Measurements from ENCODE around the gene FADS3.

DNA sequence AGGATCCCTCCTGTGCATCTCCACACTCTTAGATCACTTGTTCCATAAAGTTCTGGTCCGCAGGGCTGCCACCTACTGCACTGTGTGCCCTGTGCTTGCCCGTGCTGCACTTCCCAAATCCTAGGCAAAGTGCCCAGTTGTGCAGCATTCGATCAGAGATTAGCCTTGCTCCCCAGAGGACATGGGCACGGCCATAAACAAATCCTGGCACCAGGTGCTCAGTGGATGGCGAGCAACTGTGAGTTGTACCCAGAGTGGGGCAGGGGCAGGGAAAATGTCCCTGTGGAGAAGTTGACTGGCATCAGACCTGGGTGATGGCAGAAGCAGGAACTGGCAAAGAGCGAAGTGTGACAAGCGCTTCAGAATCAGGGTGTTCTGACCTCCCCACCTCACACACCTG lies 58.6 kb downstream of the FADS3 start:
- TF ChIP-seq REXO4 (CRISPR knock-in tag; IDR thresholded peaks at IDR 0.05; ENCODE audit: borderline replicate concordance): no peak
- TF ChIP-seq, protein P1, sequence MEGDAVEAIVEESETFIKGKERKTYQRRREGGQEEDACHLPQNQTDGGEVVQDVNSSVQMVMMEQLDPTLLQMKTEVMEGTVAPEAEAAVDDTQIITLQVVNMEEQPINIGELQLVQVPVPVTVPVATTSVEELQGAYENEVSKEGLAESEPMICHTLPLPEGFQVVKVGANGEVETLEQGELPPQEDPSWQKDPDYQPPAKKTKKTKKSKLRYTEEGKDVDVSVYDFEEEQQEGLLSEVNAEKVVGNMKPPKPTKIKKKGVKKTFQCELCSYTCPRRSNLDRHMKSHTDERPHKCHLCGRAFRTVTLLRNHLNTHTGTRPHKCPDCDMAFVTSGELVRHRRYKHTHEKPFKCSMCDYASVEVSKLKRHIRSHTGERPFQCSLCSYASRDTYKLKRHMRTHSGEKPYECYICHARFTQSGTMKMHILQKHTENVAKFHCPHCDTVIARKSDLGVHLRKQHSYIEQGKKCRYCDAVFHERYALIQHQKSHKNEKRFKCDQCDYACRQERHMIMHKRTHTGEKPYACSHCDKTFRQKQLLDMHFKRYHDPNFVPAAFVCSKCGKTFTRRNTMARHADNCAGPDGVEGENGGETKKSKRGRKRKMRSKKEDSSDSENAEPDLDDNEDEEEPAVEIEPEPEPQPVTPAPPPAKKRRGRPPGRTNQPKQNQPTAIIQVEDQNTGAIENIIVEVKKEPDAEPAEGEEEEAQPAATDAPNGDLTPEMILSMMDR (CRISPR knock-in tag; IDR thresholded peaks at IDR 0.05): no peak
- no peak for TF ChIP-seq SNRNP70 (IDR thresholded peaks at IDR 0.05; ENCODE audit: low read depth, low read length)
- TF ChIP-seq CEBPB (IDR thresholded peaks at IDR 0.05; ENCODE audit: borderline replicate concordance, low read depth, low read length): no peak
- TF ChIP-seq MZF1 (CRISPR knock-in tag; IDR thresholded peaks at IDR 0.05; ENCODE audit: borderline replicate concordance): no peak
- TF ChIP-seq, protein P2, sequence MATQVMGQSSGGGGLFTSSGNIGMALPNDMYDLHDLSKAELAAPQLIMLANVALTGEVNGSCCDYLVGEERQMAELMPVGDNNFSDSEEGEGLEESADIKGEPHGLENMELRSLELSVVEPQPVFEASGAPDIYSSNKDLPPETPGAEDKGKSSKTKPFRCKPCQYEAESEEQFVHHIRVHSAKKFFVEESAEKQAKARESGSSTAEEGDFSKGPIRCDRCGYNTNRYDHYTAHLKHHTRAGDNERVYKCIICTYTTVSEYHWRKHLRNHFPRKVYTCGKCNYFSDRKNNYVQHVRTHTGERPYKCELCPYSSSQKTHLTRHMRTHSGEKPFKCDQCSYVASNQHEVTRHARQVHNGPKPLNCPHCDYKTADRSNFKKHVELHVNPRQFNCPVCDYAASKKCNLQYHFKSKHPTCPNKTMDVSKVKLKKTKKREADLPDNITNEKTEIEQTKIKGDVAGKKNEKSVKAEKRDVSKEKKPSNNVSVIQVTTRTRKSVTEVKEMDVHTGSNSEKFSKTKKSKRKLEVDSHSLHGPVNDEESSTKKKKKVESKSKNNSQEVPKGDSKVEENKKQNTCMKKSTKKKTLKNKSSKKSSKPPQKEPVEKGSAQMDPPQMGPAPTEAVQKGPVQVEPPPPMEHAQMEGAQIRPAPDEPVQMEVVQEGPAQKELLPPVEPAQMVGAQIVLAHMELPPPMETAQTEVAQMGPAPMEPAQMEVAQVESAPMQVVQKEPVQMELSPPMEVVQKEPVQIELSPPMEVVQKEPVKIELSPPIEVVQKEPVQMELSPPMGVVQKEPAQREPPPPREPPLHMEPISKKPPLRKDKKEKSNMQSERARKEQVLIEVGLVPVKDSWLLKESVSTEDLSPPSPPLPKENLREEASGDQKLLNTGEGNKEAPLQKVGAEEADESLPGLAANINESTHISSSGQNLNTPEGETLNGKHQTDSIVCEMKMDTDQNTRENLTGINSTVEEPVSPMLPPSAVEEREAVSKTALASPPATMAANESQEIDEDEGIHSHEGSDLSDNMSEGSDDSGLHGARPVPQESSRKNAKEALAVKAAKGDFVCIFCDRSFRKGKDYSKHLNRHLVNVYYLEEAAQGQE (IDR thresholded peaks at IDR 0.05; ENCODE audit: borderline replicate concordance in 1 of 2, low read depth in 1 of 2, low read length in 2 of 2): no peak
- no peak for TF ChIP-seq MYNN (CRISPR knock-in tag; IDR thresholded peaks at IDR 0.05; ENCODE audit: low read depth)
- no peak for TF ChIP-seq TP53 (CRISPR knock-in tag; conservative IDR thresholded peaks at IDR 0.05)
- no peak for TF ChIP-seq NR1H2 (CRISPR knock-in tag; IDR thresholded peaks at IDR 0.05; ENCODE audit: borderline replicate concordance, low read depth)
